H1 (cell line): ENCODE results near the gene RAB3D. TPM values are rescaled to one million over a fixed set of nuclear protein-coding genes. Genes with fewer than 3 reads are reported as not detected.

Experiments
- E2F6 ChIP-seq: IDR thresholded peaks from 2 replicates; pipeline ENCODE4 v1.6.1; 2012; ENCODE audit warnings: inconsistent platforms
- GTF2F1 ChIP-seq: IDR thresholded peaks from 2 replicates; pipeline ENCODE4 v1.6.1; 2012; ENCODE audit warnings: low read depth, low read length, improper control_type of control experiment, borderline replicate concordance
- JUN ChIP-seq: IDR thresholded peaks from 2 replicates; pipeline ENCODE4 v1.6.1; 2011; ENCODE audit warnings: low read depth, mild to moderate bottlenecking, improper control_type of control experiment, low read length
- POLR2A ChIP-seq, 2 experiments: IDR thresholded peaks; 1 replicate in 1 of 2; 2 replicates in 1 of 2; pipeline ENCODE4 v1.6.1; 2011; ENCODE audit warnings: low read depth in 2 of 2, low read length in 2 of 2, mild to moderate bottlenecking in 2 of 2; ENCODE audit errors: control extremely low read depth in 1 of 2
- POU5F1 ChIP-seq: IDR thresholded peaks from 2 replicates; pipeline ENCODE4 v1.6.1; 2011; ENCODE audit warnings: low read depth, mild to moderate bottlenecking, low read length, moderate library complexity
- polyA plus RNA-seq, 7 experiments: library from polyadenylated mRNA; depleted of rRNA in 3 of 7; stranded (reverse) in 5 of 7; unstranded in 2 of 7; fragments of >200 nt in 5 of 7; fragments of 200-250 nt in 2 of 7; gene quantifications; 1 replicate in 5 of 7; 2 replicates in 1 of 7; 4 replicates in 1 of 7; pipeline versions ENCODE4 v1.2.1 to v1.2.3, GENCODE V29; 2011 to 2013; ENCODE audit warnings: missing spikeins in 2 of 7, mixed read lengths in 2 of 7
- total RNA-seq: library from RNA; stranded (reverse); fragmentation: NEBNext Ultra II Directional; extraction: Animal tissue kit (Norgen Biotek cat#: 25700); gene quantifications from 2 replicates; pipeline ENCODE4 v1.2.1, GENCODE V29; 2021

Gene RAB3D
- total and polyA plus RNA-seq, 2 of the 8 experiments (the other 6 are each of a cell fraction or from before 2014, with no cell fraction given): 17.8 to 23.8 TPM

GRCh38 chr19:11373166-11373884 lies 33.9 kb upstream of the RAB3D start (continued):
- TF ChIP-seq GTF2F1 (no peak), E2F6 (no peak), JUN (no peak), POU5F1 (no peak), POLR2A (IDR thresholded peaks at IDR 0.05; ENCODE audit: control extremely low read depth in 1 of 2, low read depth in 2 of 2, low read length in 2 of 2) (no peak)
- TF ChIP-seq, all 59 proteins: peak for 0
